ENCODE data around the gene MYRF. TPM values are rescaled to one million over a fixed set of nuclear protein-coding genes. Genes with fewer than 3 reads are reported as not detected.

Gene MYRF
- total and polyA plus RNA-seq, 2 donors (not counting 1 experiment from before 2014, with no cell fraction given): 0.27 to 0.34 TPM

DNA sequence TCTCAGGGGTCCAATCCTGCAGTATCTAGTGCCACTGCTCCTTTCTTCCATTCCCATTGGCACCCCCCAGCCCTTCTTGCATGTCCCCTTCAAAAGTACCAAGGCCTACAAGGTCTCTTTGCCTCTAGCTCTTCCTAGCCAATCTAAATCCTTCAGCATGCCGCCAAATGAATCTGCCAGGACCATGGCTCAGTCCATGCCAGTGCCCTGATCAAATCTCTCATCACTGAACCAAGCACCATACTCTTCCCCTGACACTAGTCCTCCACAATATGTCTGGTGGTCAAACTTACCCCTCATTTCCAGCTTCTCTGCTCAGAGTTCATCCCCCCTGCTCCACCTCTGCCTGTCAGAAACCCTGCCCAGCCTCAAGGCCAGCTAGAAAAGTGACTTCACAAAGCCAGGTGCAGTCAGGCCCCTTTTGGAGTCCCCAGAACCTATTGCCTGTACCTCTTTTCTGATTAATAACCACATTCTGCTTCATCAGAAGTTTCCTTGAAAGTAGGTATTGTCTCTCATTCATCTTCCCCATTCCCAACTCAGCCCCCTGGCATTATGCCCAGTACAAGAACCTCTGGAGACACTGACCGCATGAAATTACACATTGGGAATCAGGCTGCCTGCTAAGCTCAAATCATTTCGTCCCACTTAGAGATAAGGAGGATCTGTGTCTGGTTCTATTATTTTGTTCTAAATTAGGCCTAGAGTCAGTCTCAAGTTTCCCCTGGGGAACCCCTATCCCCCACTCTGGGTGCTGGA, 51.6 kb downstream of the MYRF start:
- Histone ChIP-seq H3K36me3 (replicated peaks in 1 of 2; ENCODE audit: control extremely low read depth in 1 of 2, control insufficient read depth in 1 of 2, extremely low read depth in 1 of 2, insufficient read depth in 2 of 2, low read length in 1 of 2) (no peaks in the 10 kb centered on the region), H3K4me1 (ENCODE audit: control insufficient read depth in 2 of 2, insufficient read depth in 2 of 2, low read length in 2 of 2) (no peaks in the 10 kb centered on the region), H3K27me3 (replicated peaks in 1 of 4; ENCODE audit: control extremely low read depth in 1 of 4, control insufficient read depth in 3 of 4, insufficient read depth in 4 of 4, low read length in 3 of 4) (no peaks in the 10 kb centered on the region), H3K4me2 (replicated peaks; ENCODE audit: low read depth, low read length, poor library complexity, severe bottlenecking) (no peak overlapping the region), H4K20me1 (ENCODE audit: control insufficient read depth, insufficient read depth, low read length, poor library complexity, severe bottlenecking) (no peaks in the 10 kb centered on the region), H3K9me3 (ENCODE audit: control extremely low read depth in 1 of 3, control insufficient read depth in 2 of 3, insufficient read depth in 1 of 3, low read length in 2 of 3) (no peaks in the 10 kb centered on the region), H3K9ac (ENCODE audit: low read length) (no peak overlapping the region), H2AFZ (ENCODE audit: insufficient read depth, low read depth, low read length, poor library complexity, severe bottlenecking) (no peak overlapping the region), H3K79me2 (ENCODE audit: control insufficient read depth, insufficient read depth, low read length) (peaks cover 5% of the 10 kb centered on the region), H3K4me3 (ENCODE audit: control extremely low read depth in 1 of 5, extremely low read depth in 1 of 5, insufficient read depth in 1 of 5, low read depth in 2 of 5, low read length in 4 of 5) (no peak overlapping the region), H3K27ac (ENCODE audit: low read length in 2 of 2) (no peak overlapping the region)
- ChIA-PET POLR2A (no interaction called here), CTCF (interaction anchor here (0.8 to 1.4 kb wide), 3 partner anchors 16 to 278 kb away, joined by 3 to 4 read pairs (median 3); no protein-coding TSS in a partner anchor)
- intact Hi-C loops (cut with micrococcal nuclease): no loop called here
- Mint-ChIP-seq H3K27me3 (no peaks in the 10 kb centered on the region), H3K9me3 (ENCODE audit: insufficient read depth) (no peaks in the 10 kb centered on the region), H3K4me1 (no peaks in the 10 kb centered on the region), H3K27ac (no peak overlapping the region), H3K4me3 (no peak overlapping the region)
- TF ChIP-seq EZH2 (IDR thresholded peaks at IDR 0.05; ENCODE audit: borderline replicate concordance, insufficient read depth, low read depth, low read length, poor library complexity, severe bottlenecking): no peak
- TF ChIP-seq, protein P1, sequence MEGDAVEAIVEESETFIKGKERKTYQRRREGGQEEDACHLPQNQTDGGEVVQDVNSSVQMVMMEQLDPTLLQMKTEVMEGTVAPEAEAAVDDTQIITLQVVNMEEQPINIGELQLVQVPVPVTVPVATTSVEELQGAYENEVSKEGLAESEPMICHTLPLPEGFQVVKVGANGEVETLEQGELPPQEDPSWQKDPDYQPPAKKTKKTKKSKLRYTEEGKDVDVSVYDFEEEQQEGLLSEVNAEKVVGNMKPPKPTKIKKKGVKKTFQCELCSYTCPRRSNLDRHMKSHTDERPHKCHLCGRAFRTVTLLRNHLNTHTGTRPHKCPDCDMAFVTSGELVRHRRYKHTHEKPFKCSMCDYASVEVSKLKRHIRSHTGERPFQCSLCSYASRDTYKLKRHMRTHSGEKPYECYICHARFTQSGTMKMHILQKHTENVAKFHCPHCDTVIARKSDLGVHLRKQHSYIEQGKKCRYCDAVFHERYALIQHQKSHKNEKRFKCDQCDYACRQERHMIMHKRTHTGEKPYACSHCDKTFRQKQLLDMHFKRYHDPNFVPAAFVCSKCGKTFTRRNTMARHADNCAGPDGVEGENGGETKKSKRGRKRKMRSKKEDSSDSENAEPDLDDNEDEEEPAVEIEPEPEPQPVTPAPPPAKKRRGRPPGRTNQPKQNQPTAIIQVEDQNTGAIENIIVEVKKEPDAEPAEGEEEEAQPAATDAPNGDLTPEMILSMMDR (IDR thresholded peaks at IDR 0.05): no peak
- DNase-seq (no peak), ATAC-seq (ENCODE audit: low read depth) (no peak)
- WGBS (ENCODE audit: insufficient coverage): 100% methylated on average over 1 of the region's 3 CpGs

DNA sequence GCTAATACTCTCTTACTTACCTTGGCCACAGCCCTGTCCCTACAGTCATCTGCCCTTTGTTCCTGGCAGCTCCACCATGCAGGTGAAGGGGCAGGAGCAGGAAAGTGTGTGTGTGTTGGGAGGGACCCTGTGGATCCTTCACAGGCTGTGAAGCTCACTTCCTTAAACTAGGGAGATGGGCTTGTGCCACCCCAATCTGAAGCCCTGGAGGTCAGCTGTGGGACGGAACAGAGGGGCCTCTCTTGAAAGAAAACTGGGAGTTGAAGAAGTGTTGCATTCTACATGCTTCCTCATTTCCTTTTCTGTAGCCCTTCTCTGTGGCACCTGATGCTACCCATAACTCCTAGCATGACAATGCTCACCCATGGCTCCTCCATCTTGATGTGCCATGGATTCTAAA, 52.7 kb downstream of the MYRF start:
- CTCF ChIA-PET: interaction anchor here (1.4 to 3.9 kb wide), 3 partner anchors 8 to 277 kb away, joined by 3 to 29 read pairs (median 4); no protein-coding TSS in a partner anchor
- H4K20me1 ChIP-seq (ENCODE audit: control insufficient read depth, insufficient read depth, low read length, poor library complexity, severe bottlenecking): no peaks in the 10 kb centered on the region
- no peaks in the 10 kb centered on the region for H3K36me3 ChIP-seq (replicated peaks in 1 of 2; ENCODE audit: control extremely low read depth in 1 of 2, control insufficient read depth in 1 of 2, extremely low read depth in 1 of 2, insufficient read depth in 2 of 2, low read length in 1 of 2)
- no peaks in the 10 kb centered on the region for H3K4me1 Mint-ChIP-seq
- intact Hi-C loops (cut with micrococcal nuclease): no loop called here
- H3K79me2 ChIP-seq (ENCODE audit: control insufficient read depth, insufficient read depth, low read length): peaks cover 5% of the 10 kb centered on the region
- H3K27me3 ChIP-seq (replicated peaks in 1 of 4; ENCODE audit: control extremely low read depth in 1 of 4, control insufficient read depth in 3 of 4, insufficient read depth in 4 of 4, low read length in 3 of 4): no peaks in the 10 kb centered on the region
- no peak overlapping the region for H3K27ac Mint-ChIP-seq
- H2AFZ ChIP-seq (ENCODE audit: insufficient read depth, low read depth, low read length, poor library complexity, severe bottlenecking): no peak overlapping the region
- no peaks in the 10 kb centered on the region for H3K4me1 ChIP-seq (ENCODE audit: control insufficient read depth in 2 of 2, insufficient read depth in 2 of 2, low read length in 2 of 2)
- no peaks in the 10 kb centered on the region for H3K9me3 ChIP-seq (ENCODE audit: control extremely low read depth in 1 of 3, control insufficient read depth in 2 of 3, insufficient read depth in 1 of 3, low read length in 2 of 3)
- H3K4me3 Mint-ChIP-seq: no peak overlapping the region
- POLR2A ChIA-PET: no interaction called here
- TF ChIP-seq EZH2 (IDR thresholded peaks at IDR 0.05; ENCODE audit: borderline replicate concordance, insufficient read depth, low read depth, low read length, poor library complexity, severe bottlenecking): no peak
- TF ChIP-seq, protein P1 (IDR thresholded peaks at IDR 0.05): no peak
- H3K4me2 ChIP-seq (replicated peaks; ENCODE audit: low read depth, low read length, poor library complexity, severe bottlenecking): no peak overlapping the region
- no peak for ATAC-seq (ENCODE audit: low read depth)
- H3K9ac ChIP-seq (ENCODE audit: low read length): no peak overlapping the region
- H3K27me3 Mint-ChIP-seq: no peaks in the 10 kb centered on the region
- H3K4me3 ChIP-seq (ENCODE audit: control extremely low read depth in 1 of 5, extremely low read depth in 1 of 5, insufficient read depth in 1 of 5, low read depth in 2 of 5, low read length in 4 of 5): no peak overlapping the region
- WGBS (ENCODE audit: insufficient coverage): 80% methylated on average over 1 of the region's 1 CpG
- H3K27ac ChIP-seq (ENCODE audit: low read length in 2 of 2): no peak overlapping the region
- no peak for DNase-seq
- H3K9me3 Mint-ChIP-seq (ENCODE audit: insufficient read depth): no peaks in the 10 kb centered on the region

Data from B cell (primary cell).